ENCODE measurements around the gene EPHB2. TPM values are rescaled to one million over a fixed set of nuclear protein-coding genes. Genes with fewer than 3 reads are reported as not detected.

Gene EPHB2
- total and polyA plus RNA-seq, 2 of the 4 experiments (the other 2 are of a cell fraction): 52.3 to 58.8 TPM

- 100% methylated on average over 2 of the region's 11 CpGs; no CpG with 5 or more reads in 1 of the 2 experiments for WGBS, 2 experiments (ENCODE audit: extremely low coverage in 2 of 2, insufficient read length in 1 of 2)
- intact Hi-C loops (cut with micrococcal nuclease): no loop called here
- Histone ChIP-seq H2BK20ac (ENCODE audit: low read depth, low read length) (peak overlapping the region; percentile 50; the same call in 1 of the 2 replicates), H3K4me3 (ENCODE audit: insufficient read depth, low read depth, low read length) (no peak overlapping the region), H2AK5ac (ENCODE audit: low read depth, low read length) (peak overlapping the region; percentile 18; the same call in 1 of the 2 replicates), H3K18ac (ENCODE audit: low read depth, low read length) (peak overlapping the region; percentile 39), H3K23ac (ENCODE audit: low read depth, low read length) (no peak overlapping the region), H3K27me3 (ENCODE audit: control insufficient read depth, insufficient read depth, low read length) (no peaks in the 10 kb centered on the region), H3K4ac (ENCODE audit: low read depth, low read length) (peak overlapping the region; percentile 55; the same call in 1 of the 2 replicates), H2AK9ac (replicated peaks; ENCODE audit: low read depth, low read length, poor library complexity) (no peak overlapping the region), H2AFZ (replicated peaks; ENCODE audit: low read length, poor library complexity) (no peak overlapping the region), H2BK120ac (ENCODE audit: low read depth, low read length) (peak overlapping the region; percentile 48), H3K14ac (replicated peaks; ENCODE audit: low read depth, low read length) (no peak overlapping the region; the same call in 1 of the 2 replicates), H2BK15ac (ENCODE audit: low read depth, low read length) (no peak overlapping the region), H2BK5ac (ENCODE audit: low read depth, low read length, poor library complexity, severe bottlenecking) (no peak overlapping the region), H3K79me1 (ENCODE audit: low read depth in 1 of 2, low read length in 2 of 2) (peaks cover 13 to 62% of the 10 kb centered on the region in 2 experiments), H4K20me1 (ENCODE audit: insufficient read depth, low read length) (peaks cover 16% of the 10 kb centered on the region; the same call in 1 of the 2 replicates), H3K4me2 (ENCODE audit: low read depth, low read length) (no peak overlapping the region), H3K9ac (ENCODE audit: low read depth, low read length) (no peak overlapping the region), H4K8ac (ENCODE audit: low read depth in 2 of 2, low read length in 2 of 2) (peak overlapping the region in 1 of 2 experiments; percentile 61; a peak in 2 of 4 replicates), H3K27ac (ENCODE audit: insufficient read depth, low read length) (no peak overlapping the region), H4K5ac (ENCODE audit: low read depth, low read length) (peak overlapping the region; percentile 52), H3K9me1 (ENCODE audit: insufficient read depth, low read length) (peaks cover 19% of the 10 kb centered on the region; the same call in 1 of the 2 replicates), H3K56ac (ENCODE audit: extremely low read depth, insufficient read depth, low read length) (no peak overlapping the region), H3K4me1 (ENCODE audit: control insufficient read depth, insufficient read depth, low read length) (0 out of 2 replicates have a peak, but pooled peaks cover 4% of the 10 kb centered on the region), H3K9me3 (ENCODE audit: control insufficient read depth, insufficient read depth, low read length) (no peaks in the 10 kb centered on the region), H3K36me3 (ENCODE audit: control insufficient read depth, insufficient read depth, low read length) (no peaks in the 10 kb centered on the region), H4K91ac (ENCODE audit: insufficient read depth, low read depth, low read length) (no peak overlapping the region)
- CTCF ChIA-PET: interaction anchor here (1.2 kb wide), 1 partner anchor 73 kb away, joined by 3 read pairs; no protein-coding TSS in a partner anchor
- dilution Hi-C loops (cut with HindIII; ENCODE audit: low sequenced_read_pairs, unreplicated experiment): no loop called here
- DNase-seq (no peak), ATAC-seq (ENCODE audit: low read depth) (no peak)
- no TSS peak for BruUV-seq (replicated peaks)
- in situ Hi-C loops (cut with MboI; ENCODE audit: low sequenced_read_pairs): no loop called here
- POLR2A ChIA-PET (ENCODE audit: unreplicated experiment): no interaction called here
- TF ChIP-seq POLR2A (IDR thresholded peaks at IDR 0.05; ENCODE audit: low read depth, low read length) (no peak), MXI1 (IDR thresholded peaks at IDR 0.05; ENCODE audit: borderline replicate concordance, low read depth, low read length) (no peak), BHLHE40 (IDR thresholded peaks at IDR 0.05; ENCODE audit: low read depth, low read length) (no peak), RFX5 (IDR thresholded peaks at IDR 0.05; ENCODE audit: low read depth, low read length) (no peak), MAZ (IDR thresholded peaks at IDR 0.05; ENCODE audit: borderline replicate concordance, low read depth, low read length) (no peak), CHD1 (IDR thresholded peaks at IDR 0.05; ENCODE audit: low read depth, low read length) (no peak), NFE2L2 (IDR thresholded peaks at IDR 0.05; ENCODE audit: low read depth, low read length) (no peak), FOS (IDR thresholded peaks at IDR 0.05; ENCODE audit: low read depth, low read length) (no peak)
- TF ChIP-seq, protein P1, sequence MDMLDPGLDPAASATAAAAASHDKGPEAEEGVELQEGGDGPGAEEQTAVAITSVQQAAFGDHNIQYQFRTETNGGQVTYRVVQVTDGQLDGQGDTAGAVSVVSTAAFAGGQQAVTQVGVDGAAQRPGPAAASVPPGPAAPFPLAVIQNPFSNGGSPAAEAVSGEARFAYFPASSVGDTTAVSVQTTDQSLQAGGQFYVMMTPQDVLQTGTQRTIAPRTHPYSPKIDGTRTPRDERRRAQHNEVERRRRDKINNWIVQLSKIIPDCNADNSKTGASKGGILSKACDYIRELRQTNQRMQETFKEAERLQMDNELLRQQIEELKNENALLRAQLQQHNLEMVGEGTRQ (IDR thresholded peaks at IDR 0.05; ENCODE audit: low read depth, low read length): no peak
Measured at GRCh38 chr1:22818061-22818770, 107.6 kb downstream of the EPHB2 start.

Measured in IMR-90 (cell line).